Stimulated activated CD4-positive, alpha-beta T cell treated with anti-CD3 and anti-CD28 coated beads, Interleukin-15, amount 100 ng/mL, for 24 hours (primary cell): ENCODE results near the gene PRR32.
"Not testable (repeated sequence)": the region's sequence is repeated elsewhere in the genome, so short reads cannot be mapped to it uniquely, and the experiment has no call there.

Source experiments
- DNase-seq: peaks from one replicate; pipeline ENCODE4 v3.0.0-alpha.2; 2020

PRR32 gene, protein sequence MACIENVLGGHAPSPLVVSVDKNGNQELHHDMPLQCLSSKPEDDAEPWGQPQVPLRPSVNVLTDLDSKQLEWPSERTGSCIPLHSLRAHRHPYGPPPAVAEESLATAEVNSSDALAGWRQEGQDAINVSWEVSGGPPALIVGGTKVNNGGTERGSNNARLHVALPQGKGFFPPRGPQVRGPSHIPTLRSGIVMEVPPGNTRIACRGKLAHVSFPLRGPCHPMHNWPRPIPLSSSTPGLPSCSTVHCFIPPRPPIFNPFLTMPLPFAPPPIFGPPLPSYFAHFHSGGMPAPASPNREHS

DNA sequence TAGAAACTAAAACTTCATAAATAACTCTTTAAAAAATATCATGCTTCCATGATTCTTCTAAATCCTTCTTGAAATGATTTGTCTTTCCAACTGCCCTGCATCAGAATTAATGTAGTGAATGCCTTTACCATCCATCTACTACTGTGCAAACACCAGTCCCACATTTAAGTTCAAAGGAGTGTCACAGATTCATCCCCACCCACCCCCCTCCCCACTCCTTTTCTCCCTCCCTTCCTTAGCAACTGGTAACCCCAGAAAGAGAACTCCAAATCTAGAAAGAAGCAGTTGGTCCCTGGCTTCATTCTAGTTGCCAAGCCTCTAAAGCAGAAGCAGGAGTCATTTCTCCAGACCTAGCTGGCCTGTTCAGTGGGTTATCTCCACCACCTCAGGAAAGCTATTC is at the start of gene PRR32:
PRR32 (plus strand) TSS at position 301 of the 400 bp plus-strand sequence. CDS start 115 bp downstream, outside the sequence.
- no peak for DNase-seq

DNA sequence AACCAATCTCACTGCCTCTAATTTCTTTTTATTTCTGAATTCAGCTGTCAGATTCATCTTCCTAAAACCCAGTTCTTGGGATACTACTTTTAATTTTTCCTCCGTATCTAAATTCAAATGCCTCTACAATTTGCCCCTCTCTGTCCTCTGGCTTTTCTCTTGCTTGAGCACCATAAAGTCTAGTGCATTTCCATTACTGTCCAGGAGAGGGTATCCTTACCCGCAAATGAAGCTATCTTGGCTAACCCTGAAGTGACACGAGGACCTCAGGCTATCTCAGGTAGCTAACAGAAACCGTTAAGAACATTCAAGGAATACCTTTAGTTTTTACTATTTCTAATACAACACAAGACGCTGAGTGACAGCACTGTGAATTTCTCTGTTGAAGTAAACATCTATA is 49.4 kb upstream of the PRR32 start:
- DNase-seq = no peak

- DNase-seq = no peak
Observed at GRCh38 chrX:126785539-126785938, 34.0 kb upstream of the PRR32 start.

GRCh38 chrX:126799059-126799458 is 20.5 kb upstream of the PRR32 start:
- no peak for DNase-seq

GRCh38 chrX:126806784-126807183 is 12.7 kb upstream of the PRR32 start:
- not testable (repeated sequence) for DNase-seq

DNA sequence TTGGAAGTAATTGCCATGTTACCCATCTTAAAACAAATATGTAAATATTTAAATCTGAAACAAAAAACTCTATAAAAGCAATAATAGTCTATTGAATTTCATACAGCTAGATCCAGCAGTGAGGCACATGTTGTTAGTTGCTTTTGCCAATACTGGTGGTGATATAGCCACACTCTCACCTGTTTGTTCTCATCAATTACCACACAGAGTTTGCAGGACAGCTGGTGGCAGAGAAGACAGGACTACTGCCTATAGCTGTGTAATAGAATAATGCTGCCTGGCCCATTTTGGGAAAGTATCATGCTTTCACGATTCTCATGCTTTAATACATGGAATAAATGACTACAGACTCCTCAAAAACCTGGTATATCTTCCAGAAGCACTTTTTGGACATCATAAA is 3.7 kb upstream of the PRR32 start:
- no peak for DNase-seq

DNA sequence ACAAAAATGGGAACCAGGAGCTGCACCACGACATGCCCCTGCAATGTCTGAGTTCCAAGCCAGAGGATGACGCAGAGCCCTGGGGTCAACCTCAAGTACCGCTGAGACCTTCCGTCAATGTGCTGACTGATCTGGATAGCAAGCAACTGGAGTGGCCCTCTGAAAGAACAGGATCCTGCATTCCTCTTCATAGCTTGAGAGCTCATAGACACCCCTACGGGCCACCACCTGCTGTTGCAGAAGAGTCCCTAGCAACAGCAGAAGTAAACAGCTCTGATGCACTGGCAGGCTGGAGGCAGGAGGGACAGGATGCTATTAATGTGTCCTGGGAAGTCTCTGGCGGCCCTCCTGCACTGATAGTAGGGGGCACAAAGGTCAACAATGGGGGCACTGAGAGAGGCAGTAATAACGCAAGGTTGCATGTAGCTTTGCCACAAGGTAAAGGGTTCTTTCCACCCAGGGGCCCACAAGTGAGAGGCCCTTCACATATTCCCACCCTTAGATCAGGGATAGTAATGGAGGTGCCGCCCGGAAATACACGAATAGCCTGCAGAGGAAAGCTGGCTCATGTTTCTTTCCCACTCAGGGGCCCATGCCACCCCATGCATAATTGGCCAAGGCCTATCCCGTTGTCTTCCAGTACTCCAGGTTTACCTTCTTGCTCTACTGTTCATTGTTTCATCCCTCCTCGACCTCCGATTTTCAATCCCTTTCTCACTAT is 1.3 kb downstream of the PRR32 start:
- DNase-seq = no peak

DNA sequence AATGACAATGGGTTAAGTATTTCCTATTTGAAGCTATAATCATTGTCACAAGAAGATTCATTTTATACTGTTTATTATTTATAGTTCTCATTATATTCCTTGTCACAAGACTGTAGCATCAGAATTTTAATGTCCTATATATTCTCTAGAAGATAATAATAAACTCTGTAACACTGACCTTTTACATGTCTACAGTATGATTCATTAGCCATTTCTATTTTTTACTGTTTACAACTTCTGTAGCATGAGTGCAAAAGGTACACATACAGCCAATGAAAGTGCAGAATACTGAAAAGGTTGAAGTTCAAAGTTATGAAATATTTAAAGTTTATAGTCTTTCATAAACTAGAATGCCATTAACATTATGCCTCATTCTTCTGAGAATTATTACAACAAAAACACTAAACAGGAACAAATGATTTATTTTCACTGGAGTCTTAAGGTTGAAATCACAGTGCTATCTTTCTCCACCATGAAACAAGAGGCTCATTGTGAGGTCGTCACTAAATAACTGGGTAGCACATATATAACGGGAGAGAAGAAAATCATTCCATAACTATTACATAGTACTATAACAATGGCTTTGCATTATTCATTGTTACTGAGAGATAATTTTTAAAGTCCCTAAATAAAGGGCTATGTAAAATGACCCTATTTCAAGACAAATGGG is 4.9 kb downstream of the PRR32 start:
- no peak for DNase-seq

- no peak for DNase-seq
Observed at GRCh38 chrX:126825566-126826193, 6.2 kb downstream of the PRR32 start.

GRCh38 chrX:126836186-126836585 is 16.7 kb downstream of the PRR32 start:
- no peak for DNase-seq

GRCh38 chrX:126847143-126847542 is 27.6 kb downstream of the PRR32 start:
- DNase-seq = no peak

- DNase-seq = no peak
Observed at GRCh38 chrX:126855839-126856524, 36.5 kb downstream of the PRR32 start.
